SHP77 treated with DMSO at 0.1 percent for 48 hours (cell line): ENCODE data around the gene NR2C2.
"Not testable (repeated sequence)": the region's sequence is repeated elsewhere in the genome, so short reads cannot be mapped to it uniquely, and the experiment has no call there.

Source experiments
- DNase-seq: peaks from one replicate; lab custom pipeline; 2025; lab: John Stamatoyannopoulos, UW

Gene NR2C2

GRCh38 chr3:14947100-14947885, at the start of gene NR2C2:
NR2C2 (plus strand) TSS chr3:14947583; CDS start chr3:15003915, 56,332 bp downstream.
- DNase-seq: peak; percentile 25

GRCh38 chr3:14898929-14899328, 48.5 kb upstream of the NR2C2 start:
- DNase-seq: no peak

- DNase-seq: peak; percentile 30
These were observed 47.3 kb upstream of the NR2C2 start for GRCh38 chr3:14899993-14900618.

- DNase-seq: no peak
These were observed 46.2 kb upstream of the NR2C2 start for GRCh38 chr3:14900881-14901873.

GRCh38 chr3:14902719-14903118, 44.7 kb upstream of the NR2C2 start:
- DNase-seq: no peak

GRCh38 chr3:14903501-14903900, 43.9 kb upstream of the NR2C2 start:
- not testable (repeated sequence) for DNase-seq

GRCh38 chr3:14905055-14905657, 42.2 kb upstream of the NR2C2 start:
- DNase-seq: no peak

GRCh38 chr3:14906355-14906971, 40.9 kb upstream of the NR2C2 start:
- DNase-seq: no peak

- no peak for DNase-seq
These were observed 40.1 kb upstream of the NR2C2 start for GRCh38 chr3:14907043-14907966.

- DNase-seq: no peak
These were observed 38.1 kb upstream of the NR2C2 start for GRCh38 chr3:14909250-14909649.

- DNase-seq: no peak
These were observed 35.7 kb upstream of the NR2C2 start for GRCh38 chr3:14911651-14912050.

- DNase-seq: no peak
These were observed 34.1 kb upstream of the NR2C2 start for GRCh38 chr3:14913071-14913925.

GRCh38 chr3:14913926-14914778, 33.2 kb upstream of the NR2C2 start:
- no peak for DNase-seq

GRCh38 chr3:14914779-14915117, 32.6 kb upstream of the NR2C2 start:
- no peak for DNase-seq

GRCh38 chr3:14915636-14916222, 31.7 kb upstream of the NR2C2 start:
- DNase-seq: no peak

- no peak for DNase-seq
These were observed 29.0 kb upstream of the NR2C2 start for GRCh38 chr3:14918356-14918860.

GRCh38 chr3:14920536-14920935, 26.8 kb upstream of the NR2C2 start:
- no peak for DNase-seq

GRCh38 chr3:14921034-14921616, 26.3 kb upstream of the NR2C2 start:
- DNase-seq: peak; percentile 50
